GM18867 (cell line): ENCODE results near the gene PBX4.
A peak's percentile ranks its signal among the peaks of the same experiment; 100 is the strongest.

Source experiments
- ATAC-seq: cut with Tn5 transposase; IDR thresholded peaks from one replicate; pipeline ENCODE4 v1.9.1; 2021; ENCODE audit warnings: mild to moderate bottlenecking, moderate library complexity; ENCODE audit not compliant: unreplicated experiment

Gene PBX4

DNA sequence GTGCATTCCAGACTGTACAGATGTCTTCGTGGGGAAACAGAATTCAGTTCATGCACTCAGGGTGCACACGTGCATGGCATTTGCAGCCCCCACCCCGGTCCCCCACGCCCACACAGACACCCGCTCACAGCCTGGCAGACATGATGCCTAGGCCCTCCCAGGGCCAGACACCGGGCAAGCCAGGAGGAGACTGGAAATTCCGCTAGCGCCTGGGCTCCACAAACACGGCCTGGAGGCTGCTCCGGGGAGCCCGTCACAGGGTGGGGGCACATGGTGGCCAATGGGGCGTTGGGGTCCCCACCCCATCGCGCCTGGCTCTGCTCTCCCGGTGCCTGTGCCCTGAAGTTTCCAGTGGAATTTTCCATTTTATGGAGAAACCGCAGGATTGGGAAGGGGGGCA is 76.9 kb downstream of the PBX4 start:
- no peak for ATAC-seq

- peak; percentile 62 for ATAC-seq
Measured at GRCh38 chr19:19540715-19541515, 77.6 kb downstream of the PBX4 start.

DNA sequence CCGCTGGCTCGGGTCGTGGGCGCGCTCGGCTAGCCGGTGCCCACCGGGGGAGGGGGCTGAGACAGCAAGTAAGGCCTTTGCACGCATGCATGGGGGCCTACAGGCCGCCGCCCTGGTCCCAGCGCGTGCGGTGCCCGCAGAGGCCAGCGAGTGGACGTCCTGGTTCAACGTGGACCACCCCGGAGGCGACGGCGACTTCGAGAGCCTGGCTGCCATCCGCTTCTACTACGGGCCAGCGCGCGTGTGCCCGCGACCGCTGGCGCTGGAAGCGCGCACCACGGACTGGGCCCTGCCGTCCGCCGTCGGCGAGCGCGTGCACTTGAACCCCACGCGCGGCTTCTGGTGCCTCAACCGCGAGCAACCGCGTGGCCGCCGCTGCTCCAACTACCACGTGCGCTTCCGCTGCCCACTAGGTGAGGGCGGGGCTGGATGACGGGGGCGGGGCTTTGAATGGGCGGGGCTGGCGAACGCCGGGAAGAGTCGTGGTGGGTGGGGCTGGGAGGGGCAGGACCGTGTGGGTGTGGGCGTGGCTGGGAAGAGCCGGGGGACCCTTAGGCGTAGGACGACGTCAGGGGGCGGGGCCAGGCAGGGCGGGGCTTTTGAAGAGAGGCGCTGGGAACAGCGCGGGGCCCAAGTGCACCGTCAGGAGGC is 78.3 kb downstream of the PBX4 start:
- ATAC-seq, result no peak

DNA sequence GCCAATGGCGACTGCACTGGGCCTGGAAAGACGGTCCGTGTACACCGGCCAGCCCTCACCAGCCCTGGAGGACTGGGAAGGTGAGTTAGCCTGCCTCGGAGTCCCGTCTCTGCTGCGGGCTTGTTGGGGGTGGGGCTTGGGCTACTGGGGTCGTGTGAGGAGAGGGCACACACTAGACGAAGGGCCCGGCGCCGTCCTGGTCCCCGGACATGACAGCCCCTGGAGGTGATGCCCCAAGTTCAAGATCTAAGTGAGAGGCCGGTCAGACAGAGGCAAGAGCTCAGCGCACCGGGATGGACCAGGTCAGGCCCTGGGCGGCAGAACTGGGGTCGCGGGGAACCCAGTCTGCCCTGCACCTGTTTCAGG is 78.8 kb downstream of the PBX4 start:
- ATAC-seq, result no peak

DNA sequence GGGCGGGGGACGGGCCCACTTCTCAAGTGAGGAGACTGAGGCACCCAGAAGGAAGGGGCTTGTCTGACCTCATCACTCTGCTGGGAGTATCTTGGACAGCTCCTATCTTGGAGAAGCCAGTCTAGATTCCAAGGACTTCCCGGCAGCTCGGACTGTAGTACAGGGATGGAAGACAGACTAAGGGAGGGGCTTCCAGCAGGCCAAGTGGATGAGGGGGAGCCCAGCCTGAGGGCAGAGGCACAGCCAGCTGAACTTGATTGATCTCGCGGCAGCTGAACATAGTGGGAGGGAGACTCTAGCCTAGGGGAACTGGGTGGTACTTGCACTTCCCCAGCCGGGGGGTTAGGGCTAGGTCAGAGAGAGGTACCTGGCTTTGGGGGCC is 79.7 kb downstream of the PBX4 start:
- ATAC-seq, result no peak

GRCh38 chr19:19538061-19538784 is 80.3 kb downstream of the PBX4 start, which contains the start of gene CILP2:
TSS of gene CILP2 (plus strand) at chr19:19538265. CDS start at chr19:19538350, 85 bp downstream.
- no peak for ATAC-seq

DNA sequence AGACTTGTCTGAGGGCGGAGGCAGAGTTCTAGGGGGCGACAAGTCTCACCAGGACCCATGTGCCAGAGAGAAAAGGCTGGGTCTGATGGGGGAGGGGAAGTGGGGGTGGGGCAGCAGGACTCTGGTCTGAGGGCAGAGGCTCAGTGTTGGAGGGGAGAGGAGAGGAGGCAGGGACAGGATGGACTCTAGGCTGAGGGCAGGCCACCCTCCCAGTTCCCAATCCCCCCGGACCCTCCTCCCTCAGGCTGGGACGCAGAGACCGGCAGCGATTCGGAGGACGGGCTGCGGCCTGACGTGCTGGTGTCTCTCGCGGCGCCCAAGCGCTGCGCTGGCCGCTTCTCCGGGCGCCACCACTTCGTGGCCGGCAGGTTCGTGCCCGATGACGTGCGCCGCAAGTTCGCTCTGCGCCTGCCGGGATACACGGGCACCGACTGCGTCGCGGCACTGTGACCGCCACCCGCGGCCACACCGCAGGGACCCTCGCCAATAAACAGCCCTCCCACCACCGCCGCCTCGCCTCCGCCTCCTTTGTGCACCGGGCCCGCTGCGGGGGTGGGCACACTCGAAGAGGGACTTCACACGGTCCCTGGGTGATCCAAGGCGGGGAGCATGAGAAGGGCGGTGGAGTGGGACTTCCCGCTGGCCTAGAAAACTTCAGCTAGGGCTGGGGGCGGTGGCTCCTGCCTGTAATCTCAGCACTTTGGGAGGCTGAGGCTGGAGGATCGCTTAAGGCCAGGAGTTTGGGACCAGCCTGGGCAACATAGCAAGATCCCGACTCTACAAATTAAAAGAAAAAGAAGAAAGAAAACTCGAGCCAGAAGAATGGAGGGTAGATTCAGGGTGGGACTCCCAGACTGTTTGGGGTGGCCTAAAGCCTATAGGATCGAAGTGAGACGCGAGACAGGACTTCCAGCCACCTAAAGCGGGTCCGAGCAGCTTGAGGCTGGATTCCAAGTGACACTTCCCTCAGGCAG is 81.1 kb downstream of the PBX4 start:
- ATAC-seq, result no peak

DNA sequence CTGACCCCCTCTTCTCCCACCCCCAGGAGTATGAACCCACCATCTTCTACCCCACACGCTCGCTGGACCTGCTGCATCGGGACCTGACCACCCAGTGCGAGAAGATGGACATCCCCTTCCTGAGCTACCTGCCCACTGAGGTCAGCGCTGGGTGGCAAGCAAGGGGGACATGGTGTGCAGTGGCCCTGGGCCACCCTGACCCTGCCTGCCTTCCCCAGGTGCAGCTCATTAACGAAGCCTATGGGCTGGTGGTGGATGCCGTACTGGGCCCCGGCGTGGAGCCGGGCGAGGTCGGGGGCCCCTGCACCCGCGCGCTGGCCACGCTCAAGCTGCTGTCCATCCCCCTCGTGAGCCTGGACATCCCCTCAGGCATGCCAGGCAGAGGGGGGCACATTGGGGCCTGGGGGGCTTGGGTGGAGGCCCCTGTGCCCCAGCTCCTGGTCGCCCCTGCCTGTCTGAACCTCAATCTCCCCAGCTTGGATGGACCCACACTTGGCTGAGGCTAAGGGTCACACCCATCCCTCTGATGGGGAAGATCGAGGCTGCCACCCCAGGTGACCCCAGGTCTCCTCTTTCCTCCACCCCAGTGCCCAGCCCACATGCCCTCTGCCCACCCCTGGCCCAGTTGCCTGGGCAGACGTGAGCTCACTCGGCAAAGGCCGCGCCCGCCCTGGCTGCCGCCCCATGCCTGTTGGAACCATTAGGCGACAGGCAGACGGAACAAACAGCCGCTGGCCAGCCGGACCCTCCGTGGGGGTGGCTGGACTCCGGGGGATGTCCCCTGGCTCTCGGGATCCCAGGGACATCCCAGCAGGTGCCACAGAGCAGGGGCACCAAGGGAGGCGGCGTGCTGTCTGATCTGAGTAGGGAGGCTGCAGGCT is 82.9 kb downstream of the PBX4 start:
- ATAC-seq, result no peak

GRCh38 chr19:19534556-19535265 is 83.8 kb downstream of the PBX4 start:
- no peak for ATAC-seq

- no peak for ATAC-seq
Measured at GRCh38 chr19:19533841-19534240, 84.6 kb downstream of the PBX4 start.

DNA sequence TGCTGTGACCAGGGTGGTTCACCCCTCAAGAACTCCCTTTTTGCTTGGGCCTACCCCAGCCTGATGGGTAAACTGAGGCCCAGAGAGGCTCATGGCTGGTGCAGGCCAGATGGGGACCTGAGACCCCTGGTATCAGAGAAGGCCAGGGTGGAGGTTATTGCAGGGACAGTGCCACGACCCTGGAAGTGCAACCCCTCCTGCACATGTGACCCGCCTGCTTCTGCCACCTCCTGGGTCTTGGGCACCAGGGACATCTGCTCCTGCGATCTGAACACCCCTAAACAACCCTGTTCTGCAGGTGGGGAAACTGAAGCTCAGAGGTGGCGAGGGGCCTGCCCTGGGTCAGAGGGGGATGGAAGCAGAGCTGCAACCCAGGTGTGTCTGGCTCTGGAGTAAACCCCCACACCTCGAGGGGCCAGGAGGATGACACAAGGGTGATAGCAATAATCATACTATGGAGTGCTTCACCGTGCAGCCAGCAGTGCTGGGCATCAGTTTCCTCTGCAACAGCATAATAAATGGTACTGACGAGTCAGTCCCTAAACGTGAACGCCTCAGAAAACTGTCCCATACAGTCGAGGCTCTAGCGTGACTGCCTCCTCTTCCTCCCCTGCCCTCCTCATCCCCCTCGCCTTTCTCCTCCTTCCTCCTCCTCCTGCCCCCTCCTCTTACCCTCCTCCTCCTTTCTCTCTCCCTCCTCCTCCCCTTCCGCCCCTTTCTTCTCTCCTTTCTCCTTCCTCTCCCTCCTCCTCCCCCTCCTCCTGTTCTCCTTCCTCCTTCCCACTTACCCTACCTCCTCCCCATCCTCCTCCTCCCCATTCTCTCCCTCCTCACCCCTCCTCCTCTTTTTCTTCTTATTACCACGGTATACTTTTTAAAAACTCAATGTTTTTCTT is 85.4 kb downstream of the PBX4 start:
- ATAC-seq, result no peak

DNA sequence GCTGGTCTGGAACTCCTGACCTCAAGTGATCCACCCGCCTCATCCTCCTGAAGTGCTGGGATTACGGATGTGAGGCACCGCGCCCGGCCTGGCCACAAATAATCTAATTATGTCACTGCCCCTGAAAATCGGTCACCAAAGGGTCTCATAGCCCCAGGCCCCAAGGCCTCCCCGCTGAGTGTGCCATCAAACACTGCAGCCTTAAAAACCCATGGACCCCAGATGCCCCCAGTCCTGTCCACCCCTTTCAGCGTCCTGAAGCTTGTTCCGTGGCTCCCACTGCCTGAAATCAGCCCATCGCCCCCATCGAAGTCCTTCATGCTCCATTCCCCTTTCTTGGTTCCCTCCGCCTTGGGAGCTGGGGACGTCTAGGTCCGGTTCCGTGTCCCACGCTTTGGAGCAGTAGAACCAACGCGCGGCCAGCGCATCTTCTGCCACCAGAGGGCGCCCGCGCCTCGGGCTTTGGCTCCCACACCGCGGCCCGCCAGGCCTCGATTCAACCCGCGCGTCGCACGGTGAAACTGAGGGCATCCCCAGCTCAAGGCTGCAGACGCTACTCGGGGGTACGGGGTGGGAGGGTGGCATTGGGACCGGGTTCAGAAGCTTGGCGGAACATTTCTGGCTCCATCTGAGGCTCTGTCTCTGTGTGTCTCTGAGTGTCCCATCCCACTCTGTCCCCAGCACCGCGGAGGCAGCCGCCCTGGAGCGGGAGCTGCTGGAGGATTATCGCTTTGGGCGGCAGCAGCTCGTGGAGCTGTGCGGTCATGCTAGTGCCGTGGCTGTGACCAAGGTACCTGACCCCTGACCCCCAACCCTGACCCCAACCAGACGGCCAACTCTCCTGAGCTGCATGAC is 86.3 kb downstream of the PBX4 start:
- ATAC-seq, result peak; percentile 52

DNA sequence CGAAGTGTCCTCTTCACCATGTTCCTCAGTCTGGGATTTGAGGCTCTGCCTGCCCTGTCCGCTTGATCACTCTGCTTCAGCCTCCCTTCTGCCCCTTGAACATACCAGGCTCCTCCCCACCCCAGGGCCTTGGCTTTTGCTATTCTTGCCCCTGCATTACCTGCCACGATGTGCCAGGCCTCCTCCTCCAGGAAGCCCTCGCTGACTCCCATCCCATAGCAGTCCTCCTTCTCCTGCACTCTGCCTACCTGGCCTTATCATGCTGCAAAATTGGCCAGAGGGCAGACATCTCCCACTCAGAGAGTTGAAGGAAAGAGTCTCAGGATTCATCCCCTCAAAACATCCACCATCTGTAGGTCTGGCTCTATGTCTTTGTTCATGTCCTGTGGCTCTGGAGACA is 87.6 kb downstream of the PBX4 start:
- no peak for ATAC-seq

DNA sequence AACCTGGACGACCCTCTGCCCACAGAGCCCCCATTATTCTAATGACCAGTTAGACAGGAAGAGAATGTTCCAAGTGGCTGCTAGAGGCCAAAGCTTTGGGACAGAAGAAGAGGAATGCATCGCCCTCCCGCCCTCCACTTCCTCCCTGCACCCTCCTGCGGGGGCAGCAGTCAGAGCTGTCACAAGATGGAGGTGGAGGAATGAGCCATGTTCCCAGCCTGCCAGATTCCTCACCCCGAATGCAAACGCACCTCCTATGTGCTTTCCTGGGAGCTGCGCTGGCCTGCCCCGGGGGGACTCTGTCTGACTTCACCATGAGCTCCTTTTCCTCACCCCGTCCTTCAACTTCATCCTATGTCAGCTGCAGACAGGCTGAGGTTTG is 88.1 kb downstream of the PBX4 start:
- ATAC-seq, result no peak

DNA sequence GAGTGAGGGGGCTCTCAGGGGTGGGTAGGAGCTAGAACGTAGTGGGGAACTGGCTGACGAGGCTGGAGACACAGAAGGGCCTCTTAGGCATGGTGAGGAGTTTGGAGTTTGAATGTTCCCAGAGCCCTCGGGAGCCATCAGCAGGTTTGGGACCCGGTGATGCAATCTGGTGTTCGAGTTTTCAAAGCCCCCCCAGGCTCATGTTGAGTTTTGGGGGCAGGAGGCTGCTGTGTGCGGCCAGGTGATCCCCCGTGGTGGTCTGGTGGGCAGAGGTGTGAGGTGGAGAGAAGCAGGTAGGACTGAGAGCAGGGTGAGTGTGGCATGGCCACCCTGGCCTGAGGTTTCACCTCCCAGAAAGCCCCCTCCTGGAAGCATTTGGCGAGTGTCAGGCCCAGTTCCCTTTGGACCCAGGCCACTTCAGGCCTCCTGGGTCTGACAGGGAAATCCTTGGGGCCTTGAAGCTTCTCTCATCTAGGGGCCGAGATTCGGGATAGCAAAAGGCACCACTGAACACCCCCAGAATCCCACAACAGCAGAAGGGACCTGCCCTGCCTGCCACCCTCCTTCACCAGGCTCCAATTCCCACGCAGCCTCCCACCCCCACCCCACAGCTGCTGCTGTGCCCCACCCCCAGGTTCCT is 88.6 kb downstream of the PBX4 start:
- no peak for ATAC-seq

DNA sequence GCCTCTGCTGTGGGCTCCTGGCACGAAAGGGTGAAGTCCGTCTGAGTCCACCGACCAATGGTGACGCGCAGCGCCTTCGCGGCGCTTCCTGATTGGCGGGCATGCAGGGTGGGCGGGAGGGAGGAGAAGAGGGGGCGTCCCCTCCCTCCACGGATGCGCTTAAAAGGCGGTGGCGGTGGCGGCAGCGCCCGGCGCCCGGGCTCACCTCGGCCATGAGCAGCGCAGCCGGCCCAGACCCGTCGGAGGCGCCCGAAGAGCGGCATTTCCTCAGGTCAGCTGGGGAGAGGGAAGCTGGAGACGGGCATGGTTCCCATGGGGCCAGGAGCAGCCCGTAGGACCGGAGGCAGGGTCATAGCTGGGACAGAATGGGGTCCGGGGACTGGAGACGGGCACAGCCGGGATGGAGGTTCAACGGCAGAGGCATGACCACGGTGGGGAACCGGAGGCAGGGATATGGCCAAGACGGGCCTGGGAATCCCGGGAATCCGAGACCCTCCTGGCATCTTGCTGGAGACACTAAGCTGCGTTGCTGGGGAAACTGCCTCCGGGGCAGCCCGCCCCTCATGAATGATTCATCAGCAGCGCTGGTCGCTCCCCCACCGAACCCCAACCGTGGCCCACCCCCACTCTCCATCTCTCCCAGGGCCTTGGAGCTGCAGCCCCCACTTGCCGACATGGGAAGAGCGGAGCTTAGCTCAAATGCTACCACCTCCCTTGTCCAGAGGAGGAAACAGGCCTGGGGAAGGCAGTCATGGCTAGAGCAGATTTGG is 89.6 kb downstream of the PBX4 start, which contains the start of gene YJEFN3:
Gene YJEFN3, plus strand, starts transcription at position 191 of the 770 bp plus-strand sequence. Its CDS starts 22 bp downstream, at position 213.
- ATAC-seq, result no peak
